ENCODE results near the gene PFKFB3. TPM values are rescaled to one million over a fixed set of nuclear protein-coding genes. Genes with fewer than 3 reads are reported as not detected.
"Not testable (repeated sequence)": the region's sequence is repeated elsewhere in the genome, so short reads cannot be mapped to it uniquely, and the experiment has no call there.

PFKFB3 gene
- total RNA-seq, 4 donors from 2014 or later, result 29.6 to 78.3 (median 38.4) TPM

- peaks cover 6 to 94% (median 30%) of the 10 kb centered on the region in 3 donors for H3K4me1 ChIP-seq
- peak; percentile 35 for ATAC-seq
- H3K27me3 ChIP-seq, result no peaks in the 10 kb centered on the region
- WGBS, 2 donors (ENCODE audit: low coverage in 1 of 2), result 16 to 66% methylated on average over 6 to 8 of the region's 9 CpGs
- no peaks in the 10 kb centered on the region for H3K9me3 ChIP-seq
- H3K27ac ChIP-seq, result peak overlapping the region; percentile 72 to 87 (median 83)
- H3K4me3 ChIP-seq, result no peak overlapping the region
- TF ChIP-seq CTCF (IDR thresholded peaks at IDR 0.05) (no peak), POLR2A (IDR thresholded peaks at IDR 0.05) (no peak), POLR2AphosphoS5 (IDR thresholded peaks at IDR 0.05) (peak; percentile 76), EP300 (IDR thresholded peaks at IDR 0.05) (no peak)
- H3K36me3 ChIP-seq, result no peaks in the 10 kb centered on the region
Observed at GRCh38 chr10:6195846-6196245, 6.9 kb upstream of the PFKFB3 start.

- not testable (repeated sequence) for H3K9me3 ChIP-seq, H3K36me3 ChIP-seq, H3K27me3 ChIP-seq, ATAC-seq, H3K4me3 ChIP-seq
- Histone ChIP-seq H3K27ac (peak overlapping the region; percentile 55 to 87 (median 78)), H3K4me1 (peaks cover 6 to 94% (median 23%) of the 10 kb centered on the region in 3 donors)
- 69 to 72% methylated on average over 3 to 6 of the region's 6 CpGs for WGBS, 2 donors (ENCODE audit: low coverage in 1 of 2)
Observed at GRCh38 chr10:6196524-6196923, 6.2 kb upstream of the PFKFB3 start.

- Histone ChIP-seq H3K9me3 (no peaks in the 10 kb centered on the region), H3K4me3 (no peak overlapping the region), H3K4me1 (peaks cover 6 to 96% (median 23%) of the 10 kb centered on the region in 3 donors), H3K27me3 (no peaks in the 10 kb centered on the region), H3K27ac (peak overlapping the region; percentile 55 to 87 (median 78)), H3K36me3 (no peaks in the 10 kb centered on the region)
- WGBS, 2 donors (ENCODE audit: low coverage in 1 of 2), result 58 to 68% methylated on average over 2 of the region's 2 CpGs
- no peak for ATAC-seq
- no peak for TF ChIP-seq EP300 (IDR thresholded peaks at IDR 0.05)
- TF ChIP-seq CTCF (IDR thresholded peaks at IDR 0.05), result no peak
- TF ChIP-seq POLR2AphosphoS5 (IDR thresholded peaks at IDR 0.05), result peak; percentile 27
- TF ChIP-seq POLR2A (IDR thresholded peaks at IDR 0.05), result no peak
Observed at GRCh38 chr10:6197321-6197720, 5.4 kb upstream of the PFKFB3 start.

- no peak overlapping the region for H3K4me3 ChIP-seq
- no peak for ATAC-seq
- no peak for TF ChIP-seq EP300 (IDR thresholded peaks at IDR 0.05)
- no peak for TF ChIP-seq POLR2A (IDR thresholded peaks at IDR 0.05)
- no peak for TF ChIP-seq POLR2AphosphoS5 (IDR thresholded peaks at IDR 0.05)
- no peak for TF ChIP-seq CTCF (IDR thresholded peaks at IDR 0.05)
- no peaks in the 10 kb centered on the region for H3K9me3 ChIP-seq
- H3K4me1 ChIP-seq, result peaks cover 6 to 93% (median 20%) of the 10 kb centered on the region in 3 donors
- 95 to 100% methylated on average over 3 to 6 of the region's 6 CpGs for WGBS, 2 donors (ENCODE audit: low coverage in 1 of 2)
- peak overlapping the region in 2 of 4 donors; percentile 72 to 85 for H3K27ac ChIP-seq
- no peaks in the 10 kb centered on the region for H3K36me3 ChIP-seq
- H3K27me3 ChIP-seq, result no peaks in the 10 kb centered on the region
Observed at GRCh38 chr10:6198171-6198570, 4.6 kb upstream of the PFKFB3 start.

GRCh38 chr10:6199131-6199733 lies 3.5 kb upstream of the PFKFB3 start:
- 87 to 94% methylated on average over 2 to 6 of the region's 6 CpGs for WGBS, 2 donors (ENCODE audit: low coverage in 1 of 2)
- Histone ChIP-seq H3K4me1 (peaks cover 6 to 89% (median 23%) of the 10 kb centered on the region in 3 donors), H3K9me3 (no peaks in the 10 kb centered on the region), H3K27ac (peak overlapping the region in 2 of 4 donors; percentile 35 to 72), H3K4me3 (no peak overlapping the region), H3K36me3 (no peaks in the 10 kb centered on the region), H3K27me3 (no peaks in the 10 kb centered on the region)
- TF ChIP-seq POLR2AphosphoS5 (IDR thresholded peaks at IDR 0.05) (no peak), EP300 (IDR thresholded peaks at IDR 0.05) (no peak), POLR2A (IDR thresholded peaks at IDR 0.05) (no peak), CTCF (IDR thresholded peaks at IDR 0.05) (no peak)
- no peak for ATAC-seq

Measured in gastroesophageal sphincter (tissue), 4 donors.